HL-60 (cell line): ENCODE data around the gene ATP8B4.

Experiments used
- DNase-seq, 2 experiments: peaks; one replicate each; pipeline ENCODE4 v3.0.0-alpha.2; 2010 to 2020; ENCODE audit warnings: low read depth in 1 of 2, low spot score in 1 of 2
- H3K27ac ChIP-seq: fragments of 250-450 bp; sonication (Bioruptor Pico); replicated peaks from 2 replicates; pipeline ENCODE4 v1.5.1; 2020; ENCODE audit warnings: mild to moderate bottlenecking, moderate library complexity
- H3K27me3 ChIP-seq: fragments of 250-450 bp; sonication (Bioruptor Pico); 2 replicates; pipeline ENCODE4 v1.5.1; 2021; ENCODE audit warnings: mild to moderate bottlenecking, moderate library complexity; ENCODE audit not compliant: insufficient read depth, poor library complexity, severe bottlenecking
- H3K4me3 ChIP-seq: replicated peaks from 2 replicates; pipeline ENCODE4 v1.5.1; 2011; ENCODE audit warnings: mild to moderate bottlenecking, control low read depth, low read length; ENCODE audit not compliant: insufficient read depth
- GABPA ChIP-seq: IDR thresholded peaks from 2 replicates; pipeline ENCODE4 v1.6.1; 2012; ENCODE audit warnings: low read depth
- POLR2AphosphoS5 ChIP-seq: IDR thresholded peaks from 2 replicates; pipeline ENCODE4 v1.6.1; 2012; ENCODE audit warnings: low read depth
- REST ChIP-seq: IDR thresholded peaks from 2 replicates; pipeline ENCODE4 v1.6.1; 2012; ENCODE audit warnings: low read depth; ENCODE audit not compliant: insufficient replicate concordance
- SPI1 ChIP-seq: IDR thresholded peaks from 2 replicates; pipeline ENCODE4 v1.6.1; 2012; ENCODE audit warnings: low read depth, mild to moderate bottlenecking, borderline replicate concordance
- TF ChIP-seq, protein P1 (sequence below): IDR thresholded peaks from one replicate; pipeline ENCODE4 v1.5.1; 2011; ENCODE audit warnings: low read length, control low read depth, inconsistent platforms; ENCODE audit not compliant: insufficient read depth

Gene ATP8B4

GRCh38 chr15:50066666-50067065 lies 52.4 kb downstream of the ATP8B4 start:
- Histone ChIP-seq H3K27me3 (no peaks in the 10 kb centered on the region), H3K27ac (peak overlapping the region; percentile 93), H3K4me3 (no peak overlapping the region)
- TF ChIP-seq SPI1, result no peak
- TF ChIP-seq, protein P1, sequence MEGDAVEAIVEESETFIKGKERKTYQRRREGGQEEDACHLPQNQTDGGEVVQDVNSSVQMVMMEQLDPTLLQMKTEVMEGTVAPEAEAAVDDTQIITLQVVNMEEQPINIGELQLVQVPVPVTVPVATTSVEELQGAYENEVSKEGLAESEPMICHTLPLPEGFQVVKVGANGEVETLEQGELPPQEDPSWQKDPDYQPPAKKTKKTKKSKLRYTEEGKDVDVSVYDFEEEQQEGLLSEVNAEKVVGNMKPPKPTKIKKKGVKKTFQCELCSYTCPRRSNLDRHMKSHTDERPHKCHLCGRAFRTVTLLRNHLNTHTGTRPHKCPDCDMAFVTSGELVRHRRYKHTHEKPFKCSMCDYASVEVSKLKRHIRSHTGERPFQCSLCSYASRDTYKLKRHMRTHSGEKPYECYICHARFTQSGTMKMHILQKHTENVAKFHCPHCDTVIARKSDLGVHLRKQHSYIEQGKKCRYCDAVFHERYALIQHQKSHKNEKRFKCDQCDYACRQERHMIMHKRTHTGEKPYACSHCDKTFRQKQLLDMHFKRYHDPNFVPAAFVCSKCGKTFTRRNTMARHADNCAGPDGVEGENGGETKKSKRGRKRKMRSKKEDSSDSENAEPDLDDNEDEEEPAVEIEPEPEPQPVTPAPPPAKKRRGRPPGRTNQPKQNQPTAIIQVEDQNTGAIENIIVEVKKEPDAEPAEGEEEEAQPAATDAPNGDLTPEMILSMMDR, result no peak
- no peak for DNase-seq

- TF ChIP-seq GABPA (no peak), SPI1 (no peak), REST (no peak), POLR2AphosphoS5 (no peak)
- TF ChIP-seq, protein P1, result no peak
- Histone ChIP-seq H3K4me3 (no peak overlapping the region), H3K27me3 (no peaks in the 10 kb centered on the region), H3K27ac (peak overlapping the region; percentile 93)
- DNase-seq, result peak in 1 of 2 experiments; percentile 61
Observed at GRCh38 chr15:50066202-50066601, 52.8 kb downstream of the ATP8B4 start.

GRCh38 chr15:50065279-50065678 lies 53.8 kb downstream of the ATP8B4 start:
- Histone ChIP-seq H3K27me3 (no peaks in the 10 kb centered on the region), H3K4me3 (no peak overlapping the region), H3K27ac (peak overlapping the region; percentile 93)
- DNase-seq, result peak; percentile 65 to 71
- TF ChIP-seq POLR2AphosphoS5 (no peak; the same call in 1 of the 2 replicates), SPI1 (no peak), GABPA (no peak), REST (no peak)
- TF ChIP-seq, protein P1, result no peak

- no peak for TF ChIP-seq REST
- TF ChIP-seq, protein P1, result no peak
- TF ChIP-seq SPI1, result no peak
- no peak for TF ChIP-seq GABPA
- TF ChIP-seq POLR2AphosphoS5, result peak; percentile 47; the same call in 1 of the 2 replicates
- no peak overlapping the region for H3K4me3 ChIP-seq
- H3K27me3 ChIP-seq, result no peaks in the 10 kb centered on the region
- peak; percentile 35 to 74 for DNase-seq
- H3K27ac ChIP-seq, result peak overlapping the region; percentile 93
Observed at GRCh38 chr15:50064673-50065072, 54.4 kb downstream of the ATP8B4 start.
